ENCODE results near the gene SLC9A3. TPM values are rescaled to one million over a fixed set of nuclear protein-coding genes. Genes with fewer than 3 reads are reported as not detected.

SLC9A3 gene
- total and polyA plus RNA-seq, 2 of the 13 experiments (the other 11 are each of a cell fraction or from before 2014, with no cell fraction given): 1.5 to 1.8 TPM

DNA sequence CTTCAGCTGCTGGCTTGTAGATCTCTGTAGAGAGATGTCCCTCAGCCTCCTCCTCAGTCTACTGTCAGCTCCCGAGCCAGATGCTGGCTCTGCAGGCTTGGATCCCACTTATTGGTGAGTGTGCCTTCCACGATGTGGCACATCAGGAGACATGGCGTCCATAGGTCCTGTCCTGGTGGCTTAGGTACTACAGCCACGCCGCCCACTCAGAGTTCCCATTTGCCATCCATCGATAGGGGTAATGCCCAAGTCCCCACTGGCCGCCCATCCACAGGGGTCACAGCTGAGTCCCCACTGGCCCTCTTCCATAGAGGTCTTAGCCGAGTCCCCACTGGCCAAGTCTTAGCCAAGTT lies 64.0 kb downstream of the SLC9A3 start:
- Histone ChIP-seq H3K27me3 (ENCODE audit: control insufficient read depth in 1 of 2, insufficient read depth in 2 of 2, low read length in 2 of 2) (no peaks in the 10 kb centered on the region), H3K9me3 (ENCODE audit: low read length) (no peaks in the 10 kb centered on the region), H3K4me3 (replicated peaks in 1 of 3; ENCODE audit: insufficient read depth in 1 of 3, low read depth in 2 of 3, low read length in 3 of 3) (no peak overlapping the region), H3K9ac (ENCODE audit: insufficient read depth, low read depth, low read length) (no peak overlapping the region), H3K27ac (ENCODE audit: extremely low read length, insufficient read depth, low read length) (no peak overlapping the region), H2AFZ (ENCODE audit: low read length) (no peak overlapping the region), H3K36me3 (replicated peaks in 1 of 2; ENCODE audit: control insufficient read depth in 1 of 2, insufficient read depth in 2 of 2, low read length in 2 of 2) (peaks cover 23 to 54% of the 10 kb centered on the region in 2 experiments; a peak in 4 of 5 replicates), H3K79me2 (ENCODE audit: insufficient read depth, low read length) (no peaks in the 10 kb centered on the region), H3K4me2 (ENCODE audit: low read depth, low read length) (no peak overlapping the region), H4K20me1 (ENCODE audit: insufficient read depth, low read length) (0 out of 2 replicates have a peak, but pooled peaks cover 3% of the 10 kb centered on the region), H3K4me1 (ENCODE audit: insufficient read depth, low read length) (no peaks in the 10 kb centered on the region)
- intact Hi-C loops (cut with micrococcal nuclease; ENCODE audit: unreplicated experiment): no loop called here
- POLR2A ChIA-PET: no interaction called here
- FAIRE-seq: no peak
- no peak for ATAC-seq
- CTCF ChIA-PET (ENCODE audit: low intra/inter-chr PET ratio, low total read pairs): no interaction called here
- 88% methylated on average over 8 of the region's 8 CpGs for WGBS (ENCODE audit: low lambda C conversion rate)
- no TSS peak for BruUV-seq (replicated peaks)
- TF ChIP-seq SMC3 (IDR thresholded peaks at IDR 0.05; ENCODE audit: low read length) (no peak), ZKSCAN8 (CRISPR knock-in tag; IDR thresholded peaks at IDR 0.05; ENCODE audit: borderline replicate concordance) (no peak), SP1 (IDR thresholded peaks at IDR 0.05) (no peak), SP1 (CRISPR knock-in tag; IDR thresholded peaks at IDR 0.05) (no peak), NFKBIZ (CRISPR knock-in tag; IDR thresholded peaks at IDR 0.05) (no peak), ZNF251 (CRISPR knock-in tag; IDR thresholded peaks at IDR 0.05) (no peak)
- in situ Hi-C loops (cut with HindIII; ENCODE audit: extremely low pct_ligation_motif_present, low pct_unique_long_range_greater_than_20kb): no loop called here
- DNase-seq (ENCODE audit: low spot score): no peak

DNA sequence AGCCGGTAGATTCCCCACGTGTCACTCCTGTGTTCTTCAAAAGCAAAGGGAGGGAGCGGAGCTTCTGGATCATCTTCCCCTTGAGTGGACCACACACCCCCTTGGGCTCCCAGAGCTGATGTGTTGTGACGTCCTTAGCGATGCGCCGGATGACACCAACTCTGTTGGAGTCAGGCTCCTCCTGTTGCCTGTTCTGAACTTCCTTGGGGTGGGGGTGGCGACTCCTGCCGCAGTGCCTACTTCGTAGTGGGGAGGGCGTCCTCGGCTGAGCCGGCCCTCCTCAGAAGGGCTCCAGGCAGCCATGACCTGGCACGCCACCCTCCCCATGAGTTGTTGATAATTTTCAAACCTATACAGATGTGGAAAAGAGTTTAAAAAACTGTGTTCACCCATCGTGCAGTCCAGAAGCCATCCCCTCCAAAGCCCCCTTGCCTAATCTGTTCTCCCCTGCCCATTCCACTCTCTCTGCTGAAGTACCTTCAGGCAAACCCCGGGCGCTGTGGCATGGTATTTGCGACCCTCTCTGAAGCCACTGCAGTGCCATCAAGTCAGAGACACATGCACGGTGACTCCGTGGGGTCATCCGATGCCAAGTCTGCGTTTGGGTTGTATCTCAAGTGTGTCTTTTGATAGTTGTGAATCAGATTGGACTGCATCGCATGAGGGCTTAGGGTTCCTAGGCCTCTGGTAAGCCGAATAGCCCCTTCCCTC lies 64.5 kb downstream of the SLC9A3 start:
- FAIRE-seq (no peak), DNase-seq (ENCODE audit: low spot score) (no peak), ATAC-seq (no peak)
- WGBS (ENCODE audit: low lambda C conversion rate): 97% methylated on average over 24 of the region's 24 CpGs
- H3K4me3 ChIP-seq (replicated peaks in 1 of 3; ENCODE audit: insufficient read depth in 1 of 3, low read depth in 2 of 3, low read length in 3 of 3): no peak overlapping the region
- no peaks in the 10 kb centered on the region for H3K4me1 ChIP-seq (ENCODE audit: insufficient read depth, low read length)
- no peak overlapping the region for H3K9ac ChIP-seq (ENCODE audit: insufficient read depth, low read depth, low read length)
- no peaks in the 10 kb centered on the region for H3K79me2 ChIP-seq (ENCODE audit: insufficient read depth, low read length)
- no peak overlapping the region for H3K4me2 ChIP-seq (ENCODE audit: low read depth, low read length)
- no peak overlapping the region for H2AFZ ChIP-seq (ENCODE audit: low read length)
- peaks cover 23 to 60% of the 10 kb centered on the region in 2 experiments; a peak in 4 of 5 replicates for H3K36me3 ChIP-seq (replicated peaks in 1 of 2; ENCODE audit: control insufficient read depth in 1 of 2, insufficient read depth in 2 of 2, low read length in 2 of 2)
- POLR2A ChIA-PET: no interaction called here
- no TSS peak for BruUV-seq (replicated peaks)
- intact Hi-C loops (cut with micrococcal nuclease; ENCODE audit: unreplicated experiment): no loop called here
- CTCF ChIA-PET (ENCODE audit: low intra/inter-chr PET ratio, low total read pairs): no interaction called here
- 0 out of 2 replicates have a peak, but pooled peaks cover 3% of the 10 kb centered on the region for H4K20me1 ChIP-seq (ENCODE audit: insufficient read depth, low read length)
- H3K27me3 ChIP-seq (ENCODE audit: control insufficient read depth in 1 of 2, insufficient read depth in 2 of 2, low read length in 2 of 2): no peaks in the 10 kb centered on the region
- in situ Hi-C loops (cut with HindIII; ENCODE audit: extremely low pct_ligation_motif_present, low pct_unique_long_range_greater_than_20kb): no loop called here
- H3K27ac ChIP-seq (ENCODE audit: extremely low read length, insufficient read depth, low read length): no peak overlapping the region
- no peaks in the 10 kb centered on the region for H3K9me3 ChIP-seq (ENCODE audit: low read length)
- TF ChIP-seq TCF7L2 (IDR thresholded peaks at IDR 0.05; ENCODE audit: low read depth, low read length) (no peak), ZNF484 (CRISPR knock-in tag; IDR thresholded peaks at IDR 0.05; ENCODE audit: borderline replicate concordance, low read depth) (no peak), ZNF891 (CRISPR knock-in tag; IDR thresholded peaks at IDR 0.05) (no peak), ZNF644 (CRISPR knock-in tag; IDR thresholded peaks at IDR 0.05; ENCODE audit: low read depth) (no peak)
- TF ChIP-seq, protein P1, sequence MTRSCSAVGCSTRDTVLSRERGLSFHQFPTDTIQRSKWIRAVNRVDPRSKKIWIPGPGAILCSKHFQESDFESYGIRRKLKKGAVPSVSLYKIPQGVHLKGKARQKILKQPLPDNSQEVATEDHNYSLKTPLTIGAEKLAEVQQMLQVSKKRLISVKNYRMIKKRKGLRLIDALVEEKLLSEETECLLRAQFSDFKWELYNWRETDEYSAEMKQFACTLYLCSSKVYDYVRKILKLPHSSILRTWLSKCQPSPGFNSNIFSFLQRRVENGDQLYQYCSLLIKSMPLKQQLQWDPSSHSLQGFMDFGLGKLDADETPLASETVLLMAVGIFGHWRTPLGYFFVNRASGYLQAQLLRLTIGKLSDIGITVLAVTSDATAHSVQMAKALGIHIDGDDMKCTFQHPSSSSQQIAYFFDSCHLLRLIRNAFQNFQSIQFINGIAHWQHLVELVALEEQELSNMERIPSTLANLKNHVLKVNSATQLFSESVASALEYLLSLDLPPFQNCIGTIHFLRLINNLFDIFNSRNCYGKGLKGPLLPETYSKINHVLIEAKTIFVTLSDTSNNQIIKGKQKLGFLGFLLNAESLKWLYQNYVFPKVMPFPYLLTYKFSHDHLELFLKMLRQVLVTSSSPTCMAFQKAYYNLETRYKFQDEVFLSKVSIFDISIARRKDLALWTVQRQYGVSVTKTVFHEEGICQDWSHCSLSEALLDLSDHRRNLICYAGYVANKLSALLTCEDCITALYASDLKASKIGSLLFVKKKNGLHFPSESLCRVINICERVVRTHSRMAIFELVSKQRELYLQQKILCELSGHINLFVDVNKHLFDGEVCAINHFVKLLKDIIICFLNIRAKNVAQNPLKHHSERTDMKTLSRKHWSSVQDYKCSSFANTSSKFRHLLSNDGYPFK (CRISPR knock-in tag; IDR thresholded peaks at IDR 0.05; ENCODE audit: borderline replicate concordance): no peak
- TF ChIP-seq, protein P2, sequence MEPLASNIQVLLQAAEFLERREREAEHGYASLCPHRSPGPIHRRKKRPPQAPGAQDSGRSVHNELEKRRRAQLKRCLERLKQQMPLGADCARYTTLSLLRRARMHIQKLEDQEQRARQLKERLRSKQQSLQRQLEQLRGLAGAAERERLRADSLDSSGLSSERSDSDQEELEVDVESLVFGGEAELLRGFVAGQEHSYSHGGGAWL (CRISPR knock-in tag; IDR thresholded peaks at IDR 0.05): no peak
- TF ChIP-seq, protein P3, sequence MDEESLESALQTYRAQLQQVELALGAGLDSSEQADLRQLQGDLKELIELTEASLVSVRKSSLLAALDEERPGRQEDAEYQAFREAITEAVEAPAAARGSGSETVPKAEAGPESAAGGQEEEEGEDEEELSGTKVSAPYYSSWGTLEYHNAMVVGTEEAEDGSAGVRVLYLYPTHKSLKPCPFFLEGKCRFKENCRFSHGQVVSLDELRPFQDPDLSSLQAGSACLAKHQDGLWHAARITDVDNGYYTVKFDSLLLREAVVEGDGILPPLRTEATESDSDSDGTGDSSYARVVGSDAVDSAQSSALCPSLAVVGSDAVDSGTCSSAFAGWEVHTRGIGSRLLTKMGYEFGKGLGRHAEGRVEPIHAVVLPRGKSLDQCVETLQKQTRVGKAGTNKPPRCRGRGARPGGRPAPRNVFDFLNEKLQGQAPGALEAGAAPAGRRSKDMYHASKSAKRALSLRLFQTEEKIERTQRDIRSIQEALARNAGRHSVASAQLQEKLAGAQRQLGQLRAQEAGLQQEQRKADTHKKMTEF (CRISPR knock-in tag; IDR thresholded peaks at IDR 0.05): no peak

Measured in HepG2 (cell line).